ENCODE results near the gene HCRTR1.

Gene HCRTR1

GRCh38 chr1:31627301-31627929 lies 9.9 kb downstream of the HCRTR1 start:
- FAIRE-seq: no peak

- no peak for FAIRE-seq
Observed at GRCh38 chr1:31627930-31628559, 10.6 kb downstream of the HCRTR1 start.

GRCh38 chr1:31628931-31629556 lies 11.6 kb downstream of the HCRTR1 start:
- FAIRE-seq: no peak

GRCh38 chr1:31632649-31633048 lies 15.2 kb downstream of the HCRTR1 start:
- FAIRE-seq: no peak

- FAIRE-seq: no peak
Observed at GRCh38 chr1:31633117-31633516, 15.6 kb downstream of the HCRTR1 start.

GRCh38 chr1:31637915-31638673 lies 20.6 kb downstream of the HCRTR1 start:
- FAIRE-seq: no peak

- no peak for FAIRE-seq
Observed at GRCh38 chr1:31639543-31639942, 22.1 kb downstream of the HCRTR1 start.

- no peak for FAIRE-seq
Observed at GRCh38 chr1:31640179-31640578, 22.7 kb downstream of the HCRTR1 start.

- FAIRE-seq: no peak
Observed at GRCh38 chr1:31640964-31641363, 23.5 kb downstream of the HCRTR1 start.

GRCh38 chr1:31642366-31642765 lies 24.9 kb downstream of the HCRTR1 start:
- FAIRE-seq: no peak

GRCh38 chr1:31642897-31643296 lies 25.4 kb downstream of the HCRTR1 start:
- no peak for FAIRE-seq

GRCh38 chr1:31643976-31644559 lies 26.6 kb downstream of the HCRTR1 start:
- FAIRE-seq: no peak

- peak; percentile 90 for FAIRE-seq
Observed at GRCh38 chr1:31644560-31645273, 27.2 kb downstream of the HCRTR1 start, which contains the start of gene PEF1. TSS of gene PEF1 (minus strand) at chr1:31644876. CDS start at chr1:31644864, 12 bp downstream.

- no peak for FAIRE-seq
Observed at GRCh38 chr1:31645274-31645568, 27.7 kb downstream of the HCRTR1 start.

GRCh38 chr1:31646259-31646960 lies 28.9 kb downstream of the HCRTR1 start:
- FAIRE-seq: no peak

- no peak for FAIRE-seq
Observed at GRCh38 chr1:31647106-31647505, 29.6 kb downstream of the HCRTR1 start.

GRCh38 chr1:31648190-31648589 lies 30.7 kb downstream of the HCRTR1 start:
- FAIRE-seq: no peak

- FAIRE-seq: no peak
Observed at GRCh38 chr1:31648641-31649357, 31.3 kb downstream of the HCRTR1 start.

GRCh38 chr1:31650161-31651088 lies 32.9 kb downstream of the HCRTR1 start:
- FAIRE-seq: no peak

- no peak for FAIRE-seq
Observed at GRCh38 chr1:31651089-31651420, 33.6 kb downstream of the HCRTR1 start.
